HuH-7 (cell line): ENCODE data around the gene GOLGB1.
"Not testable (repeated sequence)": the region's sequence is repeated elsewhere in the genome, so short reads cannot be mapped to it uniquely, and the experiment has no call there.

Experiments
- DNase-seq: peaks from one replicate; pipeline ENCODE4 v3.0.0; 2011; ENCODE audit warnings: low spot score

The GOLGB1 gene

GRCh38 chr3:121688747-121689146 is 60.8 kb downstream of the GOLGB1 start:
- not testable (repeated sequence) for DNase-seq

- no peak for DNase-seq
Observed at GRCh38 chr3:121681792-121682191, 67.7 kb downstream of the GOLGB1 start.

- DNase-seq = no peak
Observed at GRCh38 chr3:121677141-121677540, 72.4 kb downstream of the GOLGB1 start.

GRCh38 chr3:121670676-121671075 is 78.9 kb downstream of the GOLGB1 start:
- no peak for DNase-seq

- no peak for DNase-seq
Observed at GRCh38 chr3:121667333-121667732, 82.2 kb downstream of the GOLGB1 start.

- DNase-seq = no peak
Observed at GRCh38 chr3:121665488-121665887, 84.1 kb downstream of the GOLGB1 start.

- no peak for DNase-seq
Observed at GRCh38 chr3:121663171-121663847, 86.2 kb downstream of the GOLGB1 start.

- no peak for DNase-seq
Observed at GRCh38 chr3:121662742-121663141, 86.8 kb downstream of the GOLGB1 start.

GRCh38 chr3:121661376-121661775 is 88.2 kb downstream of the GOLGB1 start:
- DNase-seq = no peak

- no peak for DNase-seq
Observed at GRCh38 chr3:121660356-121661171, 89.0 kb downstream of the GOLGB1 start, which contains the start of gene HCLS1. TSS of gene HCLS1 (minus strand) at chr3:121660903. CDS start at chr3:121658347, 2,556 bp downstream.

- DNase-seq = no peak
Observed at GRCh38 chr3:121659586-121659985, 90.0 kb downstream of the GOLGB1 start.

GRCh38 chr3:121658716-121659435 is 90.7 kb downstream of the GOLGB1 start:
- DNase-seq = no peak

GRCh38 chr3:121654493-121655385 is 94.8 kb downstream of the GOLGB1 start:
- DNase-seq = no peak

GRCh38 chr3:121651684-121652083 is 97.9 kb downstream of the GOLGB1 start:
- DNase-seq = no peak

GRCh38 chr3:121649645-121650044 is 99.9 kb downstream of the GOLGB1 start:
- DNase-seq = no peak

GRCh38 chr3:121648219-121648958 is 101.2 kb downstream of the GOLGB1 start:
- no peak for DNase-seq

GRCh38 chr3:121645054-121645453 is 104.5 kb downstream of the GOLGB1 start:
- no peak for DNase-seq

- no peak for DNase-seq
Observed at GRCh38 chr3:121642601-121643314, 106.8 kb downstream of the GOLGB1 start.

- no peak for DNase-seq
Observed at GRCh38 chr3:121641127-121641526, 108.4 kb downstream of the GOLGB1 start.

- no peak for DNase-seq
Observed at GRCh38 chr3:121637922-121638321, 111.6 kb downstream of the GOLGB1 start.
